Activated CD8-positive, alpha-beta T cell treated with anti-CD3 and anti-CD28 coated beads for 36 hours (primary cell): ENCODE data around the gene RGS14. TPM values are rescaled to one million over a fixed set of nuclear protein-coding genes. Genes with fewer than 3 reads are reported as not detected.

Experiments used
- ATAC-seq: fragments of 200-7000 bp; cut with Tn5 transposase; one replicate; pipeline ENCODE4 v1.10.0; 2021; ENCODE audit warnings: mild to moderate bottlenecking, moderate library complexity
- CTCF ChIA-PET: fragments of 350-600 bp; sonication (Branson Sonifier 250); formaldehyde crosslinking; loops from one replicate; lab custom pipeline; 2021; ENCODE audit warnings: antibody characterized with exemption; lab: Charles Lee
- POLR2A ChIA-PET: fragments of 350-600 bp; sonication (Branson Sonifier 250); formaldehyde crosslinking; loops from one replicate; lab custom pipeline; 2021; ENCODE audit warnings: antibody characterized with exemption; lab: Charles Lee
- DNase-seq: peaks from one replicate; pipeline ENCODE4 v3.0.0-alpha.2; 2020
- H3K27ac Mint-ChIP-seq: one replicate; pipeline ENCODE4 v1.8.0; 2021; ENCODE audit warnings: mild to moderate bottlenecking, mixed read lengths
- H3K27me3 Mint-ChIP-seq: one replicate; pipeline ENCODE4 v1.8.0; 2021; ENCODE audit warnings: mixed read lengths
- H3K36me3 Mint-ChIP-seq: one replicate; pipeline ENCODE4 v1.8.0; 2021; ENCODE audit warnings: low read depth, mixed read lengths
- H3K4me1 Mint-ChIP-seq: one replicate; pipeline ENCODE4 v1.8.0; 2021; ENCODE audit warnings: low read depth, mixed read lengths
- H3K4me3 Mint-ChIP-seq: one replicate; pipeline ENCODE4 v1.8.0; 2021; ENCODE audit warnings: mild to moderate bottlenecking, moderate library complexity, mixed read lengths
- H3K9me3 Mint-ChIP-seq: one replicate; pipeline ENCODE4 v1.8.0; 2021; ENCODE audit warnings: mixed read lengths
- CTCF ChIP-seq: fragments of 200-600 bp; IDR thresholded peaks from one replicate; pipeline ENCODE4 v1.8.0; 2022; ENCODE audit warnings: antibody characterized with exemption, mild to moderate bottlenecking
- intact Hi-C: fragments of 100-400 bp; cut with micrococcal nuclease; formaldehyde crosslinking; loops from one replicate; pipeline ENCODE4 v1.10.0; 2022
- total RNA-seq, 2 experiments: library from RNA; stranded (reverse); gene quantifications; one replicate each; pipeline ENCODE4 v1.2.3, GENCODE V29; 2021

The RGS14 gene, protein sequence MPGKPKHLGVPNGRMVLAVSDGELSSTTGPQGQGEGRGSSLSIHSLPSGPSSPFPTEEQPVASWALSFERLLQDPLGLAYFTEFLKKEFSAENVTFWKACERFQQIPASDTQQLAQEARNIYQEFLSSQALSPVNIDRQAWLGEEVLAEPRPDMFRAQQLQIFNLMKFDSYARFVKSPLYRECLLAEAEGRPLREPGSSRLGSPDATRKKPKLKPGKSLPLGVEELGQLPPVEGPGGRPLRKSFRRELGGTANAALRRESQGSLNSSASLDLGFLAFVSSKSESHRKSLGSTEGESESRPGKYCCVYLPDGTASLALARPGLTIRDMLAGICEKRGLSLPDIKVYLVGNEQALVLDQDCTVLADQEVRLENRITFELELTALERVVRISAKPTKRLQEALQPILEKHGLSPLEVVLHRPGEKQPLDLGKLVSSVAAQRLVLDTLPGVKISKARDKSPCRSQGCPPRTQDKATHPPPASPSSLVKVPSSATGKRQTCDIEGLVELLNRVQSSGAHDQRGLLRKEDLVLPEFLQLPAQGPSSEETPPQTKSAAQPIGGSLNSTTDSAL
- total RNA-seq: 10 to 100 TPM; 50.4 to 52.5 TPM

GRCh38 chr5:177357459-177358351, at the start of gene RGS14:
Gene RGS14 (plus strand): TSS chr5:177357924. CDS start chr5:177358025, 101 bp downstream.
- peak within 1 kb of the TSS; percentile 84 for H3K27ac Mint-ChIP-seq
- CTCF ChIA-PET: interaction anchor here (0.8 to 6.8 kb wide), 9 partner anchors 12 to 48 kb away, joined by 3 to 55 read pairs (median 4); no protein-coding TSS in a partner anchor

DNA sequence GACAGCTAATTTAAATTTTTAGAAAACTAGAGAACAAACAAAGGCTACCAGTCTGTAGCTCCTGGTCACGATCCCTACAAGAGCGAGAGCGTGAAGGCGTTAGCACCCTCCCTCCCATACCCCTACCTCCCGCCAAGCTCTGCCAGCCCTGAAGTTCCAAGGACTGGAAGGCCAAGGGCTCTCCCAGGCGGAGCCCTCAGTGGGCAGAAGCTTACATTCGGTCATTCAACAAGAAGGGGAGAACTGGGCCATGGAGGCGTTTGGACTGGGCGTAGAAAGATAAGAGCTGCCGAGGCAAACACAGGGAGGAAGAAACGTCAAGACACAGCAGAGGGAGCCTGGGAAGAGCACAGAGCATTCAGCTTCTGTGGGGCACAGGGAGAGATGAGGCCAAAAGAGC, 49.0 kb upstream of the RGS14 start:
- ATAC-seq (no peak), DNase-seq (no peak)
- Mint-ChIP-seq H3K4me3 (no peak overlapping the region), H3K9me3 (no peaks in the 10 kb centered on the region), H3K27me3 (no peaks in the 10 kb centered on the region), H3K27ac (no peak overlapping the region), H3K4me1 (peaks cover 46% of the 10 kb centered on the region), H3K36me3 (peaks cover 39% of the 10 kb centered on the region)
- TF ChIP-seq CTCF: no peak
- intact Hi-C loops: no loop called here
- ChIA-PET CTCF (interaction anchor here (0.7 to 6.2 kb wide), 37 partner anchors 7 to 252 kb away, joined by 3 to 58 read pairs (median 7); partner anchors contain the start of genes LMAN2, PFN3 and PRR7), POLR2A (interaction anchor here (0.6 to 3.7 kb wide), 6 partner anchors 10 to 262 kb away, joined by 3 to 11 read pairs (median 4); no protein-coding TSS in a partner anchor)

More at GRCh38 chr5:177357459-177358351, at the start of gene RGS14:
- peak; percentile 75 for DNase-seq
- POLR2A ChIA-PET: interaction anchor here (0.5 to 1.2 kb wide), 5 partner anchors 32 to 114 kb away, joined by 3 read pairs; no protein-coding TSS in a partner anchor
- no peak for TF ChIP-seq CTCF
- no peaks in the 10 kb centered on the region for H3K27me3 Mint-ChIP-seq
- H3K4me1 Mint-ChIP-seq: peaks cover 75% of the 10 kb centered on the region
- peaks cover 14% of the 10 kb centered on the region for H3K9me3 Mint-ChIP-seq
- peaks cover 10% of the 10 kb centered on the region for H3K36me3 Mint-ChIP-seq
- peak within 1 kb of the TSS; percentile 89 for H3K4me3 Mint-ChIP-seq
- ATAC-seq: peak; percentile 87
- intact Hi-C loops: loop anchor here (5.0 kb wide), 1 partner anchor 40 kb away; no protein-coding TSS in a partner anchor

GRCh38 chr5:177309351-177310191, 48.2 kb upstream of the RGS14 start:
- peaks cover 47% of the 10 kb centered on the region for H3K4me1 Mint-ChIP-seq
- DNase-seq (peak; percentile 82), ATAC-seq (peak; percentile 22)
- H3K27me3 Mint-ChIP-seq: no peaks in the 10 kb centered on the region
- H3K4me3 Mint-ChIP-seq: peak overlapping the region; percentile 53
- H3K9me3 Mint-ChIP-seq: no peaks in the 10 kb centered on the region
- H3K36me3 Mint-ChIP-seq: peaks cover 32% of the 10 kb centered on the region
- ChIA-PET CTCF (interaction anchor here (0.7 to 6.2 kb wide), 71 partner anchors 8 to 252 kb away, joined by 3 to 58 read pairs (median 5); partner anchors contain the start of genes FGFR4, LMAN2, NSD1 and PDLIM7), POLR2A (interaction anchor here (0.6 to 3.7 kb wide), 11 partner anchors 8 to 196 kb away, joined by 3 to 11 read pairs (median 3); partner anchors contain the start of genes GRK6, LMAN2 and RGS14)
- no peak overlapping the region for H3K27ac Mint-ChIP-seq
- intact Hi-C loops: loop anchor here (5.0 to 10.0 kb wide), 2 partner anchors 85 to 188 kb away; partner anchors contain the start of gene PDLIM7
- TF ChIP-seq CTCF: peak; percentile 93

GRCh38 chr5:177310332-177310731, 47.4 kb upstream of the RGS14 start:
- Mint-ChIP-seq H3K27me3 (no peaks in the 10 kb centered on the region), H3K27ac (no peak overlapping the region), H3K4me1 (peaks cover 41% of the 10 kb centered on the region), H3K9me3 (no peaks in the 10 kb centered on the region), H3K36me3 (peaks cover 24% of the 10 kb centered on the region), H3K4me3 (peak overlapping the region; percentile 89)
- intact Hi-C loops: loop anchor here (5.0 to 10.0 kb wide), 2 partner anchors 84 to 187 kb away; partner anchors contain the start of gene PDLIM7
- TF ChIP-seq CTCF: no peak
- DNase-seq (no peak), ATAC-seq (no peak)
- CTCF ChIA-PET: interaction anchor here (0.7 to 6.2 kb wide), 62 partner anchors 9 to 234 kb away, joined by 3 to 58 read pairs (median 5); partner anchors contain the start of genes FGFR4, LMAN2, PDLIM7 and PFN3
- POLR2A ChIA-PET: interaction anchor here (0.6 to 3.7 kb wide), 11 partner anchors 9 to 177 kb away, joined by 3 to 11 read pairs (median 3); partner anchors contain the start of genes GRK6, LMAN2 and RGS14
